KOPT-K1 (cell line): Measurements from ENCODE around the gene DCLRE1B.
A peak's percentile ranks its signal among the peaks of the same experiment; 100 is the strongest.

Experiments
- H3K27ac ChIP-seq: fragments of 200-600 bp; sonication (generic); 2 replicates; pipeline ENCODE4 v1.5.1; 2016; ENCODE audit warnings: antibody characterized with exemption, mild to moderate bottlenecking, low read depth, low read length; ENCODE audit not compliant: poor library complexity, severe bottlenecking
- H3K36me3 ChIP-seq: fragments of 200-600 bp; sonication (generic); 2 replicates; pipeline ENCODE4 v1.5.1; 2017; ENCODE audit warnings: antibody characterized with exemption, mild to moderate bottlenecking, low read length, moderate library complexity; ENCODE audit not compliant: insufficient read depth
- H3K9me3 ChIP-seq: fragments of 200-600 bp; sonication (generic); 2 replicates; pipeline ENCODE4 v1.5.1; 2017; ENCODE audit warnings: antibody characterized with exemption, low read length, mild to moderate bottlenecking; ENCODE audit not compliant: insufficient read depth, poor library complexity, severe bottlenecking

The DCLRE1B gene

GRCh38 chr1:113874012-113874879 lies 30.9 kb upstream of the DCLRE1B start:
- H3K27ac ChIP-seq: peak overlapping the region; percentile 32
- no peaks in the 10 kb centered on the region for H3K9me3 ChIP-seq
- no peaks in the 10 kb centered on the region for H3K36me3 ChIP-seq

GRCh38 chr1:113875714-113876113 lies 29.4 kb upstream of the DCLRE1B start:
- Histone ChIP-seq H3K27ac (no peak overlapping the region), H3K9me3 (no peaks in the 10 kb centered on the region), H3K36me3 (no peaks in the 10 kb centered on the region)

- no peak overlapping the region for H3K27ac ChIP-seq
- no peaks in the 10 kb centered on the region for H3K36me3 ChIP-seq
These were observed 28.9 kb upstream of the DCLRE1B start for GRCh38 chr1:113876176-113876575.

GRCh38 chr1:113879739-113880038 lies 25.4 kb upstream of the DCLRE1B start:
- H3K36me3 ChIP-seq: no peaks in the 10 kb centered on the region
- no peaks in the 10 kb centered on the region for H3K9me3 ChIP-seq
- peak overlapping the region; percentile 64 for H3K27ac ChIP-seq

More at GRCh38 chr1:113876176-113876575, 28.9 kb upstream of the DCLRE1B start:
- H3K9me3 ChIP-seq: no peaks in the 10 kb centered on the region

- Histone ChIP-seq H3K9me3 (no peaks in the 10 kb centered on the region), H3K27ac (peak overlapping the region; percentile 64), H3K36me3 (no peaks in the 10 kb centered on the region)
These were observed 23.5 kb upstream of the DCLRE1B start for GRCh38 chr1:113881661-113882060.

GRCh38 chr1:113886417-113887401 lies 18.4 kb upstream of the DCLRE1B start:
- Histone ChIP-seq H3K9me3 (no peaks in the 10 kb centered on the region), H3K27ac (no peak overlapping the region), H3K36me3 (no peaks in the 10 kb centered on the region)

GRCh38 chr1:113887402-113888175 lies 17.5 kb upstream of the DCLRE1B start, which contains the start of gene BCL2L15:
BCL2L15 (minus strand) TSS chr1:113887581; CDS start chr1:113887375, 206 bp downstream.
- H3K27ac ChIP-seq: no peak within 1 kb of the TSS
- H3K36me3 ChIP-seq: no peaks in the 10 kb centered on the region
- no peaks in the 10 kb centered on the region for H3K9me3 ChIP-seq

- H3K9me3 ChIP-seq: no peaks in the 10 kb centered on the region
These were observed 14.3 kb upstream of the DCLRE1B start for GRCh38 chr1:113890816-113891215.

GRCh38 chr1:113891631-113892220 lies 13.4 kb upstream of the DCLRE1B start:
- no peaks in the 10 kb centered on the region for H3K9me3 ChIP-seq
- H3K27ac ChIP-seq: no peak overlapping the region
- peaks cover 34% of the 10 kb centered on the region for H3K36me3 ChIP-seq

More at GRCh38 chr1:113890816-113891215, 14.3 kb upstream of the DCLRE1B start:
- Histone ChIP-seq H3K27ac (no peak overlapping the region), H3K36me3 (peaks cover 25% of the 10 kb centered on the region)

GRCh38 chr1:113893267-113893666 lies 11.9 kb upstream of the DCLRE1B start:
- Histone ChIP-seq H3K9me3 (no peaks in the 10 kb centered on the region), H3K36me3 (peaks cover 50% of the 10 kb centered on the region), H3K27ac (no peak overlapping the region)

GRCh38 chr1:113895098-113895497 lies 10.0 kb upstream of the DCLRE1B start:
- H3K9me3 ChIP-seq: no peaks in the 10 kb centered on the region

GRCh38 chr1:113895961-113896360 lies 9.2 kb upstream of the DCLRE1B start:
- H3K27ac ChIP-seq: no peak overlapping the region
- H3K36me3 ChIP-seq: peaks cover 77% of the 10 kb centered on the region
- H3K9me3 ChIP-seq: no peaks in the 10 kb centered on the region

More at GRCh38 chr1:113895098-113895497, 10.0 kb upstream of the DCLRE1B start:
- peaks cover 68% of the 10 kb centered on the region for H3K36me3 ChIP-seq
- H3K27ac ChIP-seq: no peak overlapping the region

GRCh38 chr1:113898241-113898814 lies 6.8 kb upstream of the DCLRE1B start:
- Histone ChIP-seq H3K36me3 (peaks cover 96% of the 10 kb centered on the region), H3K27ac (no peak overlapping the region), H3K9me3 (no peaks in the 10 kb centered on the region)

GRCh38 chr1:113899111-113899510 lies 6.0 kb upstream of the DCLRE1B start:
- H3K36me3 ChIP-seq: peaks cover 88% of the 10 kb centered on the region
- no peaks in the 10 kb centered on the region for H3K9me3 ChIP-seq

More at GRCh38 chr1:113899111-113899510, 6.0 kb upstream of the DCLRE1B start:
- H3K27ac ChIP-seq: no peak overlapping the region
